HG03064 (cell line): ENCODE measurements around the gene DPCD.

Experiments used
- ATAC-seq: cut with Tn5 transposase; IDR thresholded peaks from one replicate; pipeline ENCODE4 v1.9.1; 2021; ENCODE audit warnings: low read depth; ENCODE audit not compliant: unreplicated experiment

The DPCD gene

GRCh38 chr10:101566333-101567164 lies 21.6 kb upstream of the DPCD start:
- ATAC-seq = no peak

GRCh38 chr10:101567165-101568006 lies 20.7 kb upstream of the DPCD start:
- ATAC-seq = no peak

GRCh38 chr10:101568054-101568745 lies 19.9 kb upstream of the DPCD start:
- no peak for ATAC-seq

GRCh38 chr10:101569323-101569621 lies 18.8 kb upstream of the DPCD start:
- no peak for ATAC-seq

- ATAC-seq = peak; percentile 56
Observed at GRCh38 chr10:101569622-101570427, 18.3 kb upstream of the DPCD start.

- peak; percentile 7 for ATAC-seq
Observed at GRCh38 chr10:101570428-101571270, 17.5 kb upstream of the DPCD start.

- ATAC-seq = no peak
Observed at GRCh38 chr10:101571271-101571925, 16.7 kb upstream of the DPCD start.

GRCh38 chr10:101572126-101572525 lies 16.0 kb upstream of the DPCD start:
- ATAC-seq = no peak

- no peak for ATAC-seq
Observed at GRCh38 chr10:101572785-101573184, 15.3 kb upstream of the DPCD start.

- ATAC-seq = no peak
Observed at GRCh38 chr10:101573885-101574753, 14.0 kb upstream of the DPCD start.

GRCh38 chr10:101575091-101575490 lies 13.0 kb upstream of the DPCD start:
- ATAC-seq = no peak

GRCh38 chr10:101575580-101576210 lies 12.4 kb upstream of the DPCD start:
- no peak for ATAC-seq

GRCh38 chr10:101576211-101576863 lies 11.8 kb upstream of the DPCD start:
- ATAC-seq = no peak

- no peak for ATAC-seq
Observed at GRCh38 chr10:101577121-101577871, 10.8 kb upstream of the DPCD start.

- no peak for ATAC-seq
Observed at GRCh38 chr10:101578192-101578591, 9.9 kb upstream of the DPCD start.

GRCh38 chr10:101578803-101579515 lies 9.2 kb upstream of the DPCD start:
- ATAC-seq = no peak
